Transverse colon (tissue), 4 donors: ENCODE measurements around the gene AGAP1. TPM values are rescaled to one million over a fixed set of nuclear protein-coding genes. Genes with fewer than 3 reads are reported as not detected.

Experiments used
- DNase-seq: peaks from one replicate; pipeline ENCODE4 v3.0.0-alpha.2; 2019
- H3K27ac ChIP-seq, 4 donors: fragments of 200-600 bp; sonication (generic); 2 replicates each; pipeline ENCODE4 v1.5.1; 2016 to 2018; ENCODE audit warnings: inconsistent platforms in 4 of 4
- H3K27me3 ChIP-seq: fragments of 200-600 bp; sonication (generic); 2 replicates; pipeline ENCODE4 v1.5.1; 2017; ENCODE audit warnings: inconsistent platforms
- H3K36me3 ChIP-seq, 4 donors: fragments of 200-600 bp; sonication (generic); 2 replicates each; pipeline ENCODE4 v1.5.1; 2017 to 2019; ENCODE audit warnings: inconsistent platforms in 4 of 4
- H3K4me1 ChIP-seq, 4 donors: fragments of 200-600 bp; sonication (generic); 2 replicates each; pipeline ENCODE4 v1.5.1; 2017 to 2020; ENCODE audit warnings: inconsistent platforms in 4 of 4
- H3K4me3 ChIP-seq, 4 donors: fragments of 200-600 bp; sonication (generic); 1 replicate in 1 of 4; 2 replicates in 3 of 4; pipeline versions ENCODE4 v1.5.1 to v1.6.1; 2017 to 2019; ENCODE audit warnings: inconsistent platforms in 4 of 4
- H3K9me3 ChIP-seq, 2 donors: fragments of 200-600 bp; sonication (generic); 2 replicates each; pipeline ENCODE4 v1.5.1; 2017 to 2019; ENCODE audit warnings: inconsistent platforms in 2 of 2
- EP300 ChIP-seq: sonication (generic); formaldehyde crosslinking; IDR thresholded peaks from one replicate; pipeline ENCODE4 v1.6.1; 2017; ENCODE audit warnings: antibody characterized with exemption, low read depth
- POLR2A ChIP-seq: fragments of 450-650 bp; IDR thresholded peaks from one replicate; pipeline ENCODE4 v1.6.1; 2016; ENCODE audit warnings: antibody characterized with exemption, mild to moderate bottlenecking, moderate library complexity
- POLR2AphosphoS5 ChIP-seq, 3 donors: sonication (generic); formaldehyde crosslinking; IDR thresholded peaks; one replicate each; pipeline ENCODE4 v1.6.1; 2016; ENCODE audit warnings: antibody characterized with exemption in 3 of 3
- WGBS, 2 donors: methylation state at CpG; one replicate each; pipeline ENCODE4 v1.1.5; 2018; ENCODE audit warnings: low coverage in 1 of 2; 5-methylcytosine and 5-hydroxymethylcytosine counted together
- in situ Hi-C, 4 donors: fragments of 200-750 bp; cut with MboI; loops; one replicate each; pipeline versions ENCODE4 v1.15.0 to v1.15.1; 2017; ENCODE audit warnings: low sequenced_read_pairs in 3 of 4, low pct_ligation_motif_present in 1 of 4, low pct_unique_long_range_greater_than_20kb in 1 of 4
- intact Hi-C: fragments of 100-400 bp; cut with DNase I; formaldehyde crosslinking; loops from one replicate; pipeline ENCODE4 v1.15.1; 2023; ENCODE audit warnings: low total_unique reads
- total RNA-seq, 4 donors: library from RNA; depleted of rRNA; stranded (reverse); fragments of >200 nt; gene quantifications; one replicate each; pipeline ENCODE4 v1.1.0, GENCODE V29; 2016
- TF ChIP-seq, protein P1 (sequence below), 5 experiments: fragments of 200-600 bp in 3 of 5; fragments of 450-650 bp in 2 of 5; sonication (generic) in 3 of 5; IDR thresholded peaks; 1 replicate in 2 of 5; 2 replicates in 3 of 5; pipeline ENCODE4 v1.5.1; 2016 to 2017; ENCODE audit warnings: antibody characterized with exemption in 5 of 5, inconsistent platforms in 3 of 5, mild to moderate bottlenecking in 2 of 5, moderate library complexity in 1 of 5

AGAP1 gene
- total RNA-seq, 4 donors from 2014 or later, result 56.1 to 96.9 (median 71.2) TPM

DNA sequence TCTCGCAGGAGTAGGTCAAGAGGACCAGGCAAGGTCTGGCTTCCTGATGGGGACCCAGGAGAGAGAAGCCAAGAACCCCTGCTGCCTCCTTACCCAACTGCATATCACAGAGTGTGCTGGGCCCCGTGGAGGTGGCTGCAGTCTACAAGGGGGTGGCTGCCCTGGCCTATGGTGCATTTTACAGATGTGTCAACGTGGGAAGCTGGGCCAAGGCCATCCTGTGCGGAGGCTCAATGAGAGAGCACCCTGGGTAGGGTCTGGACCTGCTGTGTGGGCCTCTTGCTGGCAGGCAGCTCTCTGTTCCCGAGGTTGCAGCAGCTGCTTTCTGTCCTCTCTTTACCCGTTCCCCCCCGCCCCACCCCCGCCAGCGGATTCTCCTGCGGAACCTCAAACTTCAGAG is 612.9 kb downstream of the AGAP1 start:
- Histone ChIP-seq H3K9me3 (no peaks in the 10 kb centered on the region), H3K4me1 (no peaks in the 10 kb centered on the region), H3K27me3 (no peaks in the 10 kb centered on the region), H3K27ac (no peak overlapping the region), H3K36me3 (no peaks in the 10 kb centered on the region), H3K4me3 (no peak overlapping the region)
- TF ChIP-seq POLR2AphosphoS5 (IDR thresholded peaks at IDR 0.05), result no peak
- no peak for TF ChIP-seq POLR2A
- TF ChIP-seq, protein P1, sequence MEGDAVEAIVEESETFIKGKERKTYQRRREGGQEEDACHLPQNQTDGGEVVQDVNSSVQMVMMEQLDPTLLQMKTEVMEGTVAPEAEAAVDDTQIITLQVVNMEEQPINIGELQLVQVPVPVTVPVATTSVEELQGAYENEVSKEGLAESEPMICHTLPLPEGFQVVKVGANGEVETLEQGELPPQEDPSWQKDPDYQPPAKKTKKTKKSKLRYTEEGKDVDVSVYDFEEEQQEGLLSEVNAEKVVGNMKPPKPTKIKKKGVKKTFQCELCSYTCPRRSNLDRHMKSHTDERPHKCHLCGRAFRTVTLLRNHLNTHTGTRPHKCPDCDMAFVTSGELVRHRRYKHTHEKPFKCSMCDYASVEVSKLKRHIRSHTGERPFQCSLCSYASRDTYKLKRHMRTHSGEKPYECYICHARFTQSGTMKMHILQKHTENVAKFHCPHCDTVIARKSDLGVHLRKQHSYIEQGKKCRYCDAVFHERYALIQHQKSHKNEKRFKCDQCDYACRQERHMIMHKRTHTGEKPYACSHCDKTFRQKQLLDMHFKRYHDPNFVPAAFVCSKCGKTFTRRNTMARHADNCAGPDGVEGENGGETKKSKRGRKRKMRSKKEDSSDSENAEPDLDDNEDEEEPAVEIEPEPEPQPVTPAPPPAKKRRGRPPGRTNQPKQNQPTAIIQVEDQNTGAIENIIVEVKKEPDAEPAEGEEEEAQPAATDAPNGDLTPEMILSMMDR (IDR thresholded peaks at IDR 0.05), result no peak
- no peak for TF ChIP-seq EP300
- intact Hi-C loops (no loop called here), in situ Hi-C loops (no loop called here)
- no peak for DNase-seq
- WGBS, 2 donors, result 75% methylated on average over 10 of the region's 10 CpGs; no CpG with 5 or more reads in 1 of the 2 donors

- H3K9me3 ChIP-seq, result no peaks in the 10 kb centered on the region
- no peaks in the 10 kb centered on the region for H3K36me3 ChIP-seq
- TF ChIP-seq POLR2A (no peak), EP300 (no peak), POLR2AphosphoS5 (IDR thresholded peaks at IDR 0.05) (no peak)
- no peaks in the 10 kb centered on the region for H3K4me1 ChIP-seq
- H3K27me3 ChIP-seq, result no peaks in the 10 kb centered on the region
- in situ Hi-C loops, result no loop called here
- no peak for DNase-seq
- WGBS, 2 donors, result 90 to 98% methylated on average over 4 to 5 of the region's 11 CpGs
- intact Hi-C loops, result no loop called here
- no peak overlapping the region for H3K27ac ChIP-seq
- H3K4me3 ChIP-seq, result no peak overlapping the region
These were observed 613.7 kb downstream of the AGAP1 start for GRCh38 chr2:236107536-236107935.

- Histone ChIP-seq H3K27ac (no peak overlapping the region), H3K4me1 (no peaks in the 10 kb centered on the region), H3K27me3 (no peaks in the 10 kb centered on the region), H3K9me3 (no peaks in the 10 kb centered on the region), H3K4me3 (no peak overlapping the region), H3K36me3 (no peaks in the 10 kb centered on the region)
- WGBS, 2 donors, result 66 to 80% methylated on average over 5 to 20 of the region's 20 CpGs
- intact Hi-C loops, result no loop called here
- in situ Hi-C loops, result no loop called here
- TF ChIP-seq EP300 (no peak), POLR2AphosphoS5 (IDR thresholded peaks at IDR 0.05) (no peak), POLR2A (no peak)
- TF ChIP-seq, protein P1 (IDR thresholded peaks at IDR 0.05), result no peak
- no peak for DNase-seq
These were observed 614.2 kb downstream of the AGAP1 start for GRCh38 chr2:236107942-236108625.

DNA sequence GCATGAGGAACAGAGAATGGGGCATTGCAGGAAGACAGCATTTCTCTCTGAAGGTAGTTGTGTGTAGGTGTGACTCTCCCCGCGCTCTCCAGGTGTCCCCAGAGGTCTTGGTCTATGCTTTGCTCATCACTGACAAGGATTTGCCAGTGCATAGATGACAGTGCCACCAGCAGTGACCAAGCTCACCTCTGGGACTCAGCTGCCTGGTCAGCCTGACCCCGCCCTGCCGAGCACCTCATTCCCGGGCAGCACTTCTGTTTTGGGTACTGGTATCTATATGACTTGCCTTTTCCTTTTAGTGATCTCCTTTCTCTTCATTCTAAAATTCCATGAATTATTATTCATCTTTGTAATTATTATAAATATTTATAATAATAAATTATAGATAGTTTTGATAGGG is 615.2 kb downstream of the AGAP1 start:
- intact Hi-C loops, result no loop called here
- DNase-seq, result no peak
- no peaks in the 10 kb centered on the region for H3K27me3 ChIP-seq
- H3K9me3 ChIP-seq, result no peaks in the 10 kb centered on the region
- H3K27ac ChIP-seq, result no peak overlapping the region
- no peak overlapping the region for H3K4me3 ChIP-seq
- H3K36me3 ChIP-seq, result no peaks in the 10 kb centered on the region
- H3K4me1 ChIP-seq, result no peaks in the 10 kb centered on the region
- in situ Hi-C loops, result no loop called here
- WGBS, 2 donors, result 90 to 92% methylated on average over 2 to 5 of the region's 5 CpGs
- no peak for TF ChIP-seq POLR2AphosphoS5 (IDR thresholded peaks at IDR 0.05)
- TF ChIP-seq POLR2A, result no peak

DNA sequence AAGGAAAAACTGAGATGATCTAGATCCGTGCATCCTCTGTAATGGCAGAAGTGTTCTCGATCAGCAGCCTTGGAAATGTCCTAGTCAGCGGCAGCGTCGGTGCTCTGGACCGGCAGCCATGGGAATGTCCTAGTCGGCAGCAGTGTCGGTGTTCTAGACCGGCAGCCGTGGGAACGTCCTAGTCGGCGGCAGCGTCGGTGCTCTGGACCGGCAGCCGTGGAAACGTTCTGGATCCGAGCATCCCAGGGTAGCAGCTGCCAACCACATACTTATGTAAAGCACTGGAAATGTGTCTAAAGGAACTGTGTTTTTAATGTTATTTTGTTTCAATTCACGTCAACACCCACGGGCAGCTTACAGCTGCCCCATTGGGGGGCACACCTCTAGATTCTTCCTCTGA is 615.6 kb downstream of the AGAP1 start:
- WGBS, 2 donors, result 90 to 99% methylated on average over 17 to 21 of the region's 21 CpGs
- H3K4me3 ChIP-seq, result no peak overlapping the region
- no peak for TF ChIP-seq EP300
- TF ChIP-seq POLR2AphosphoS5 (IDR thresholded peaks at IDR 0.05), result no peak
- H3K27ac ChIP-seq, result no peak overlapping the region
- H3K4me1 ChIP-seq, result no peaks in the 10 kb centered on the region
- intact Hi-C loops (no loop called here), in situ Hi-C loops (no loop called here)
- DNase-seq, result no peak
- no peaks in the 10 kb centered on the region for H3K27me3 ChIP-seq
- H3K36me3 ChIP-seq, result no peaks in the 10 kb centered on the region
- no peaks in the 10 kb centered on the region for H3K9me3 ChIP-seq
